Stimulated activated CD4-positive, alpha-beta T cell treated with anti-CD3 and anti-CD28 coated beads, Interleukin-12 subunit alpha, Interleukin-12 subunit beta, amount 100 ng/mL, for 4 hours (primary cell): ENCODE data around the gene ADCYAP1R1.

ENCODE experiments used
- DNase-seq: peaks from one replicate; pipeline ENCODE4 v3.0.0-alpha.2; 2020

ADCYAP1R1 gene

DNA sequence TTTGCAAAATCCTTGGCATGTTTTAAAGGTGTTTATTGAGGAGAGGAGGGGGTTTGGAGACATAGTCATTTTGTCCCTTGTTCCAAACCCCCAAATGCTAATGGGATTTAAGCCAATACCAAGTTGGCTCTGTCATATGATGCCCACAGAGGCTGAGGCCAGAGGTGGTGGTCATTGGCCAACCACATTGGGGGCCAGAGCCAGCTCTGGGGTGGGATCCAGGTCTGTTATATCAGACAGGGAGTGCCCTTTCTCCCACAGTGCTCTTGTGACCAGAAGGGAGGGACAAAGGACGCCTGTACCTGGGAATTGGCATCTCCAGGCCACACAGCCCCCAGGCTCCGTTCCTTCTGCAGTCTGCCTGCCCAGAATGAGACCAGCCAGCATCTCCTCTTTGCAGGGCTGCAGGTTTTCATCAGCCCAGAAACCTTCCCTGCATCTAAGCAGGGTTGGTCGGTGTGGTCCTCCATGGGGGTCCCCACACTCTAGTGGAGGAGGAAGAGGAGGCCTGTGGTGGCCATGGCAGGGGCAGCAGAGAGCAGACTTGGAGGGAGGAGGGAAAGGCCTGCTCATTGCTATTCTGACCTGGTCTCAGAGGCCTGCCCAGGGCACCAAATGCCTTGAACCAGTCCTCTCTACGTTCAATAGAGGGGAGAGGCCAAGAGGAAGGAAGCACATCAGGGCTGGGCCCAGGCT is 17.9 kb downstream of the ADCYAP1R1 start:
- DNase-seq = no peak

DNA sequence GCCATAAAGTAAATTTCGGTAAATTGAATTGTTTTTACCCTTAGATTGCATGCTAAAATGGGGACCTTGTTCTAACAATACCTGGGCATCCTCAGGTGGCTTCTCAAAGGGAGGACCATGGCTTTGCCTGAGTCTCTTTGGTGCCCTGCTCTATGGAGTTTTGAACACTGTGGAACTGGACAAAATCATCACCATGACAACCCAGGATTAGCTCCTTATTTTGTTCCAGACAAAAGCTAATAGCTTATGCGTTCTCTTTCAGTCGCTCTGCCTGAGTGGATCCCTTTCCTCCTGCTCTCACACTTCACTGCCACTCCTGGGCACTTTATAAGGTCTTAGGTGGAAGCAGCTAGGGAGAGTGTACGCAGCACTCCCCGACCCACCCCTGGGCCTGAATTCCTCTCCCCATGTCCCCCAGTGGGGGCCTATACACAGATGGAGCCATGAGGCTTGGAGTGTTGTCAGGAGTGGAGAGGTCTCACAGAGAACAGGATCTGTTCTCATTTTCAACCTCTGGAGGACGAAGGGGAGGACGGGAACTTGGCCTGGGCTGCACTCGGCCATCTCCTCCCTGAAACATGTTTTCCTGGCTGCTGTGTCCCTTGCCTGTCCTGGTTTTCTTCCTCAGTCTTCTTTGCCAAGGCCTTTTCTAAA is 19.0 kb downstream of the ADCYAP1R1 start:
- no peak for DNase-seq

DNA sequence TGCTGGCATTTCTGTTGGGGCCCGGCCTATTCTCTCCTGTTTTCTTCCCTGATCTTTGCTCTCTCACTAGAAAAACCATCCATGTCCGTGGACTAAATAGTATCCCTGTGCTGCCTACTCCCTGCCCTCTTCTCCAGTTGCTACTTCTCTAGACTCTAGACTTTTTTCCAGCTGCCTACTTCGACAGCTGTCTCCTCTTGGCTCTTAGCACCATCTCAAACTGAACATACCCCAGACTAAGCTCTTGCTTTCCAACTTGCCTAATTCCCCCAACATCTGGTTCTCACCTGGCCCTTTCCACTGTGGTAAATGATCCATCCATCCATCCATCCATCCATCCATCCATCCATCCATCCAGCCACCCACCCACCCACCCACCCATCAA is 19.5 kb downstream of the ADCYAP1R1 start:
- no peak for DNase-seq

DNA sequence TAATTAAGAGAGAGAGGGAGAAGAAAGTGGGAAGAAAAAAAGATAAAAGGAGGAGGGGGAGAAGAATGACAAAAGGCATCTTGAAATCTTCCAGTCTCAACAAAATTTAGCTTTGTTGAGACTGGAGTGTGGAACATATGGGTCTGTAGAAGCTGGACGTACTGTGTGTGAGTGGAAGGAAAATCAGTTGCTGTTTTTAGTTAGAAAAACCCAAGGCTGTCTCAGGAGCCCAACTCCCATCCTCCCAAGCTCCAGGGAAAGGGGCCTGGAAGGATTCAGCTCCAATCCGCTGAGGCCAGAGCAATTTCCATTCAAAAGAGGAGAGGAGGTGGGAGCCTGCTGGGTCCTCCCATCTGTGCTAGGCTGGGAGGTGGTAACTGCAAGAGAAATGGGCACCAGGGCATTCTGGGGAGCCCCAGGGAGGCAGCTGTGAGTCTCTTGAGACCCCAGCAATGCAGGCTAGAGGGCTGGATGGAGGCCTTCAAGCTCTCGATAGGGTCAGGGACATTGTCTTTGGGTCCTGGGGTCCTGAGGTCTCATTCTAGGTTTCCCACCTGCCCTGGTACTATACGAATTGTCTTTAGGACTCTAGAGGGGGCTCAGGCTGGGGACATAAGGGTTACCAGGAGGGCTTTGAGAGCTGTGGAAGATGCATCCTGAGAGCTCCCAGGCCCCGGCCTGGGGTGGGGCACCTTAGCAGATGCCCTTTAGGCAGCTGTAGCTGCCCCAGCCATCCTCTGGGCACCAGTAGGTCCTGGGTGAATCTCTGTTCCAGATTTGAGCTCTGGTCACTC is 21.4 kb downstream of the ADCYAP1R1 start:
- DNase-seq = no peak

DNA sequence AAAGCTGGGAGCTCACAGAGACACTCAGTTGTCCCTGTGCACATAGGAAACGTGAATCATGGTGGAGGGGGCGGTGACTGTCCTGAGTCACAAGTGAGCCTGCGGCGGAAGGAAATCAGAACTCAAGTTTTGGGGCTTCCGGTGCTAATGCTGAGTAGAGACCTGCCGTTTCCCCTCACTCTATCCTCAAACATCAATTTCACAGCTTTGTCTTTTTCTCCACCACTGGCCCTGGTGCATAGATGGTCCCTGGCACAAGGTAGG is 21.9 kb downstream of the ADCYAP1R1 start:
- no peak for DNase-seq

DNA sequence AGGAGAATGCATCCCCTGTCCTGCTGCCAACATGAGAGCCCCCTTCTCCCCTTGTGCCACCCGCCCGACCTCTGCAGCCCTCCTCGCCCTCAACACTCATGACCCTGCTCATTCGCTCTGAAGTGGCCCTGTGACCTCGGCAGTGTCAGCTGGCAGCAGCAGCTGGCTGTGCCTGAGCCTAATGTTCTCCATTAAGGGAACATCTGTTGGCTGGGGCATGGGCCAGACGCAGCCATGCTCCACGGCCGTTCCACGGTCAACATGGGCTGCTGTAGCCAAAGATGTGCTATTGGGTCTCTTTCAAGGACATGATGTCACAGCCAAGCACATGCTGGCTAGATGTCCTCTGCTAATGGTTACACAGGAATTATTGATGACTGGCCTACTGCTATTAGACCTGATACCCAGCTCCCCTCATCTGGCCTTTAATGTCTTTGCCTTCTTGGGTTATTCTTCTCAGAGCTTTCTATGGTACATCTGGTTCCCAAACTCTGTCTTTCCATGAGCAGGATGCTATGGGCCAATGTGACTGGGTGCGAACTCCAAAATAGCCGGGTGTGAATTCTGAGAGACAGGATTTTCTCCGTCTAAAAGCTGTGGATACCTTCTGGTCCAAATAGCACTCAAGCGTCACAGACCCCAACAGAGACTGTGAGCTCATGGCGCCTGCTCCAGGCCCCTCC is 22.4 kb downstream of the ADCYAP1R1 start:
- DNase-seq = no peak

DNA sequence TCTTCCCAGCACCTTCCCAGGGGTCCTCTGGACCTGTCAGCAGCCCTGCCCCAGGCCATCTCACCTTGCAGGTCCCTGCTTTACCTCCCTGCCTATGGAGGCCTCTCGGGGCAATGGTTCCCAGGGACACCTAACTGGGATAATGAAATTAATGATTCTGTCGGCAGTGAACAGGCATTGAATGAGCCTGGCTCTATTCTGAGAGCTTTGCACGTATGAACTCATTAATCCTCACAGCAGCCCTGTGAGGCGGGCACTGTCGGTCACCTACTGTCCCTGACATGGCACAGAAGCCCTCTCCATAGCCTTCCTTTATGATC is 22.9 kb downstream of the ADCYAP1R1 start:
- no peak for DNase-seq

DNA sequence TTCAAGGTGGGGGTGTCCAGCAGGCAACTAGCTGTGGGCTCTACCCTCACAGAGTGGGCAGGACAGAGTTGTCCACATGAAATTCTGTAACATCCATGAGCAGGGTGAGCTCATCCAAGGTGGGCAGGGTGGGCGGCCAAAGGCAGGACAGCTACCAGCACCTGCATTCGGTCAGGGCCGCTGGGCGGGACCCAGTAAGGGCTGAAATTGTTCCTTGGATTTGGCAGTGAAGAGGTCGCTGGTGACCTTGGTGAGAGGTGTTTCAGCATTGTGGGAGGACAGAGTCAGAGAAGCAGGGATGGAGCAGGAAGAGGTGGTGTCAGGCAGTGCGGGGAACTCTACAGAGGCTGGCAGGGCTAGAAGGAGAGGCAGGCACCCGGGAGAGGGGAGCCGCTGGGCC is 23.9 kb downstream of the ADCYAP1R1 start:
- no peak for DNase-seq

DNA sequence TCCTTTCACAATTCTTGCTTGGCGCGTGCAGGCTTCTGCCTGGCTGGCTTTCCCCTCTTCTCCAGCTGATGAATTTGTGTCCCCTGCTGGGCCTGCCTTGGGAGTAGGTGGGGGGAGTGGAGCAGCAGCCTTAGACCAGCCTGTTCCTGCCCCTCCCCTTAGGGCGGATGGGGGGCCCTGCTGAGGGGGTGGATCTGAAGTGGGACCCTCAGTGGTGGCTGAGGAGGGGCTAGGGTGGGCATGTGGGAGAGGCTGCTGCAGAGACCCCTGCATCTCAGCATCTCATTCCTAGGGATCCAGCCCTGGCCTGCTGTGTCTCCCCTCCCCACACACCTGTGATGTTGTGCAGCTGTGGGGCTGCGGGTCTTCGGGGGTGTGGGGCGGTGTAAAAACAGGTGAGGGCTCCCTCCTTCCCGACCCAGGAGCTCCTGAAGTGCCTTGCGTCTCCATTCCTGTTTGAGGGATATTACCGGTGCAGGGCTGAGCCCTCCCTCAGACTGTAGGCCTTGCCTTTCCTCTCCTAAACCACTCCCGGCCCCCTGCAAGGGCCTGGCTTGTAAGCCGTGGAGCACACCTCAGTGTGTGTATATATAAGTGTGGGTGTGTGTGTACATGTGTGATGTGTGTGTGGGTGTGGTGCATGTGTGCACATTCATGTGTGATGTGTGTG is 24.7 kb downstream of the ADCYAP1R1 start:
- no peak for DNase-seq

DNA sequence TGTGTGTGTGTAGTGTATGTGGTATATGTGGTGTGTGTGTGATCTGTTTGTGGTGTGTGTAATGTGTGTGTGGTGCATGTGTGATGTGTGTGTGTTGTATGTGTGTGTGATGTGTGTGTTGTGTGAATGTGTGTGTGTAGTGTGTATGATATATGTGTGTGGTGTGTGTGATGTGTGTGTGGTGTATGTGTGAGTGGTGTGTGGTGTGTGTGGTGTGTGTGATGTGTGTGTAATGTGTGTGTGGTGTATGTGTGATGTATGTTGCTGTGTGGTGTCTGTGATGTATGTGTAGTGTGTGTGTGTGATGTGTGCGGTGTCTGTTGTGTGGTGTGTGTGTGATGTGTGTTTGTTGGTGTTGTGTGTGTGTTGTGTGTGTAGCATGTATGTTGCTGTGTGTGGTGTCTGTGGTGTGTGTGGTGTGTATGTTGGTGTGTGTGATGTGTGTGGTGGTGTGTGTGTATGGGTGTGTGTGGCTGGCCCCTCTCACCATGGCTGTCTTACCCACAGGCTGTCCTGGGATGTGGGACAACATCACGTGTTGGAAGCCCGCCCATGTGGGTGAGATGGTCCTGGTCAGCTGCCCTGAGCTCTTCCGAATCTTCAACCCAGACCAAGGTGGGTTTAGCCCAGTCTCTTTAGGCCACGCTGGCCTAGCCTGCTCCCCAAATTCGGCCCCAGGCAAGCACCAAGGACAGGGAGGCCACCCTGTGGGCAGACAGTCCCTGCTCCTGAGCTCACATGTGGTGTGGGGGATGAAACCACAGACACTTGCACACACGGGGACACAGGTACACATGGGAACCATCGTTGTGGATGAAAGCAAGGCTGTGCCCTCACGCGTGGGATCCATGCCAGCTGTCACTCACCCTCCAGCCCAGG is 25.6 kb downstream of the ADCYAP1R1 start:
- DNase-seq = no peak

DNA sequence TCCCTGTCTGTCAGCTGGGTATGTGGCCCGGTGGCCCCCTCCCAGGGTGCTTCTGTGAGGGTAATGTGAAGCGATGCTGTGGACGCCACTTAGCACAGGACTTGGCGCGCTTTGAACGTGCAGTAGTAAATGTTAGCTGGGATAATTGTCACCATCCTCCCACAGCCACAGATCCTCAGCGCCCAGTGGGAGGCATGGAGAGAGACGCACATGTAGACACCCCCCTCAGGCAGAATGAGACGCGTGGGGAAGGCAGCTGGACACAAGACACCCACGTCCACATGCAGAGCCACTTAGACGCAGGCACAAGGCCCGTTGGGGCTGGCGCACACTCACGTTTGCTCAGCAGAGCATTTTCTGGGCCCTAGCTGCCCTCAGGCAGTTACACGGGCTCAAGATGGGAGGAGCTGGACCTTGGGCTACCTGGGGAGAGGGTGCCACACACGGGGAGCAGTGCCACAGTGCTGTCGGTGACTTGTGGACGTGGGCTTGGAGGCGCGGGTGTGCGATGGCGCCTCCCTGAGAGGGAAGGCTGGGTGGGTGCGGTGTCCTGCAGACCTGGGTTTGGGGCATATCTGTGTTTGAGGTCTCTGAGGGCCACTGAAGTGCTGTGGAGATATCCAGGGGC is 26.4 kb downstream of the ADCYAP1R1 start:
- no peak for DNase-seq

DNA sequence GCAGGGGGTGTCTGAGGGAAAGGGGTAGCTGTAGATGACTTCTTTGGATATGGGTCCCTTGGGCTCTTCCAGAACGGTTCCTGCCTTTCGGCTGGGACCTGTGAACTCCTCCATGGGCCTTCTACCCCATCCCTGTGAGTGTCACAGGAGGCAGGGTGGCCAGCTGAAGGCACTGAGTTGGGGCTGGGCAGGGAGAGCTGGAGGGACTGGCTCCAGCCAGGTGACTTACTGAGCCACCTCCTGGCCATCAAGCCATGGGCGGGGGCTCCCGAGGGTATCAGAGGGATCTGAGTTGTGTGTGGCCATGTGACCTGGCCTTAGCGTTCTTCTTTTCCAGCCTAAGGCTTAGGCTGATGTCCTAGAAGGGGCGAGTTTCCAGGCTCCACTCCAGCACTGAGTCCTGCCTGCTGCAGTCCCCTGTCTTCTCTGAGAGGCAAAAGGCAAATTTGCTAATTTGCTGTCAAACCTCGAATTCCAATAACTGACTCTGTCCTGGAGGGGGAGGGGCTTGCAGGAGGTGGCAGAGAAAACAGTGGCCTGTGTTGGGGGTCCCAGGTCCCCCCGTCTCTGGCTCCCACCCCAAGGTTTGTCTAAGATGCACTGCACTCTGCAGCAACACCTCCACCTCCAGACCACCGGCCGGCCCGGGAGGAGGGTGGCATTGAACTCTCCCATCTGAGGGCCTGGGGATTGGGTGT is 27.2 kb downstream of the ADCYAP1R1 start:
- DNase-seq = no peak

DNA sequence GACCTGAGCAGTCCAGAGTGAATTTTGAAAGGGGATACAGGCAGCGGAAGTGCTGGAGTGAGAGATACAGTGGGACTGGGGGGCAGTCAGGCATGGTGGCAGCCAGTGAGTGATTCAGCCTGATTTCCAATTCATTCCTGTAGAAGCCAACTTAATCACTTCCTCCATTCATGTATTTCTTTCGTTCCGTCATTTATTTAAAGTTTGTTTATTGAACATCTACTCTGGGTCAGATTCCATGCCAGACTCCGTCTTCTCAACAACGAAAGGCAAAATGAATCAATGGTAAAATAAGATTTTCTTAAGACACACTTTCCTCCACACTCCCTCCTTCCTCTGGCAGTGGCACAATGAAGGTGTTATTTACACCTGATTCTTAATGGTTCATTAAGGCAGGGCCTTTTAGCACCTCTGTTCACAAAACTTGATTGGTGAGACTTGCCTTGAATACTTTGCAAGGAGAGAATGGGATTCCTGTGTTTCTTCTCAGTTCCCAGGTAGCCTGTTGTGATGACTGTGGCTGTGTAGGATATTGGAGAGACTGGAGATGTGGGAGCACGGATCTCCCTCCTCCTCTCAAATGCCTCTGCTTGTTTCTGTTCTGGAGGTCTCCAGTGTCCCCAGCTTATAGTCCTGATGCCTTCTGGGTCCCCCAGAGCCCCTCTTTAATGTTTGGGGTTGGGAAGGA is 27.9 kb downstream of the ADCYAP1R1 start:
- DNase-seq = no peak

DNA sequence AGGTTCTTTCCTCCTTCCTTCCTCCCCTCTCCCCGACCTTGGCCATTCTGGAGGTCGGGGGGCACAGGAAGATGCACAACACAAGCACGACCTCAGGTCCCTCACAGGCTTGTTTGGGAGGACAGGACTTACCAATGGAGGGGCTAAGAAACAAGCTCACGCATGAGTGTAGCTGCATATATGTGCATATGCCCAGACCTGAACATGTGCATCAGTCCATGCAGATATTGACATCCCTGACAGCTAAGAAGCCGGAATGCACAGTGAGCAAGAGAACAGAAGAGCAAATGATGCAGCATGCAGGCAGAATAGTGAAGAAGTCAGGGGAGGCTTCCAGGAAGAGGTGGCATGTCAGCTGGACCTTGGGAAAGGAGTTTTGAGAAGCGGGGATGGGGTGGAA is 28.7 kb downstream of the ADCYAP1R1 start:
- DNase-seq = no peak

DNA sequence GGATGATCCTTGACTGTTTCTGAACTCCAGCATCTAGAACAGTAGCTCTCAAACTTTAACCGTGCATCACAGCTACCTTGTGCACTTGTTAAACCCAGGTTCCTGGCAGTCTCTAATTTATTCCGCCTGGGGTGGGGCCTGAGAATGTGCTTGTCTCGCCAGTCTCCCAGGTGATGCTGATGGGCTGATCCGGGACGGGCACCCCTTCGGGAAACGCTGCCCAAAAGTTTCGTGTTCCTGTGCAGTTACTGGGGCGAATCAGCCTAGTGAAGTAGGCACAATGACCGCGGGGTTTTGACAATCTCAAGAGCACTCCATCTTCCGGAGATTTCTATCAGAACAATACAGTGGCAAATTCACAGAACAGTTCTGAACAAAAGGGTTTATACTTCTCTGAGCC is 29.9 kb downstream of the ADCYAP1R1 start:
- no peak for DNase-seq

DNA sequence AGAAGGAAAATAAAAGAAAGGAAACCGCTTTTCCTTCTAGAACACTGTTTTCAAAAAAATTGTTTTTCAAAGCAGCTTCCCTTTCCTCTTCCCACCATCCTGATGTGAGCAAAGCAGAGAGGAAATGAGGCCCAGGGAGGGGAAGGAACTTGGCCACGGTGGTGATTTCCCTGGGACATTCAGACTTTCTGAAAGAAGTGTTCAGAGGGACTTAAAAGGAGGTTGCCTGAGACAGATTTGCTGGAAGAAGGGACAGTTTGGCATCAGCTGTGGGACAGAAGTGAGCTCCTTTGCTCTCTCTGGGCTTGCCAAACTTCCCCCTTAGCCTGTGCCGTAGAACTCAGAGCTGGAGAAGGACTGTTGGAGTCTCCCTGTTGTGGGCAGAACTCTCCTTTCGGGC is 30.3 kb downstream of the ADCYAP1R1 start:
- no peak for DNase-seq

DNA sequence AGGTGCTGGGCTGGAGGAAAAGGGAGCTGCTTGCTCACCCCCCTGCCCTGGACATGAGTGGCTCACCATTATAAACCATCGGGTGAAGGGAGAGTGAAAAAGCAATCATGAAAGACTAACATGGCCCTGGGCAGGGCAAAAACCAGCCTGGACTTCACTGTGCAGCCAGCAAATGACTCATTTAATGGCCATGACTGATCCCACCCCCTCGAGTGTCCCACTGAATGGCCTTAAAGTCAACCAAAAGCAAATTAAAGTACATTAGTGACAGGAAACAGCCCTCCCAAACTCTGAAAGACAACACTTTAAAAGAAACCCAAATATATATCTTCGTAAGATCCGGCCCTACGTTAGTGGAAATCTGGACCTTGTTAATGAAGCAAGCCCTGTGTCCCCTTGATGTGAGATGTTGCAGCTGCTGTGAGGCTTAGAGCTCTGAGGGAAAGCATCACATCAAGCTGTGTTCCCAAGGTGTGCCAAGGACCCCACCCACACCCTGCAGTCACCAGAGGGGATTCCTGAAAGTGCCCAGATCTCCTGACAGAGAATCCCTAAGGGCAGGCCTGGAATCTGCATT is 31.2 kb downstream of the ADCYAP1R1 start:
- DNase-seq = no peak

DNA sequence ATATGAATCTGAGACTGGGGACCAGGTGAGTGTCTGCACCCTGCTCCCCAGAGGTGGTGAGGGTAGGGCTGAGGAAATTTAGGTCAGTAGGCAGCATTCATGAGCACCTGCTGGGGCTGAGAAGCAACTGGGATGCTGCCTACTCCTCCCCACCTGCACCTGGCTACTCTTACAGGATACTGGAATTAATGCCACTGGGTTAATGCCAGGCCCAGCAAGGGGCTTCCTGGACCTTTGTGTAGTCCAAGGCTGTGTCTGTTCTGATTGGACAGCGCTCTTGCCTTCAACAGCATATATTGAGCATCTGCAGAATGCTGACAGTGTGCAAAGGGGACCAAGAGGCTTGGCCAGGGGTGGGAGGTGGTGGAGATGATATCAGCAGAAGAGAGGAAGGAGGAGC is 32.1 kb downstream of the ADCYAP1R1 start:
- no peak for DNase-seq

DNA sequence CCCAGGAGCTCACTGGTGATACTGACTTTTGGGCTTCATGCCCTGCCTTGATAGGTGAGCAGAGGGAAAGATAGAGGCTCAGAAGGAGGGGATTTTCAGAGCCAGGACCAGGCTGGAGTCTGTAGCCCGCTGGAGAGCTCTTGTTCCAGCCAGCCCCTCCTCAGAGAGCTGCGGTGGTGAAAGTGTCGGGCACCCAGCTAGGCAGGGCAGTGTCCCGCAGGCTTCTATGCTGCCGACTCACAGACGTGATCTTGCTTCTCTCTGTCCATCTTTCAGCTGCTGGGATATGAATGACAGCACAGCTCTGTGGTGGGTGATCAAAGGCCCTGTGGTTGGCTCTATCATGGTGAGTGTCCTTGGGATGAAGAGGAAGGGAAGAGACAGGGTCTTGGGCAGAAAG is 35.2 kb downstream of the ADCYAP1R1 start:
- no peak for DNase-seq

DNA sequence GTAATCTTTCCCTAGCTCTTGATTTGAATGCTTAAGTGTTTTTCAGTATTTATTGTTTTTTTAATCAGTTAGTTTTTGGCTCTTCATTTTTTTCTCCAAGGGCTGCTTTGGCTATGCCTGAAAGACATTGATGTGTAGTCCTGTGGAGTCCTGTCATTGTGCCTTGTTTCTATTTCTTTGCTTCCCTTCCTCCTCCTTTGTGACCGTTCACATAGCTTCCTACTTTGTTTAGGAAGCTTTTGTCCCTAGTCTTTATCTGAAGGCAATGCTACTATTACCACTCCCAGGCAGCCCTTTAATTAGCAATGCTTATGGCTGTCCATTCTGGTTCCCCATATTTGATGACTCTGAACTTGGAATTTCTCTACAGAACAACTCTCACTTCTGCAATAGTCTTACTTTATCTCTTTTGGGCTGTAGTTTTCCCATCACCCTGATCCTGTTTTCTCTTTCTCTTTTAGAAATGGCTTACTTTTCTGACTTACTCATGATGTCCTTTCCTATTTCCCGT is 39.9 kb downstream of the ADCYAP1R1 start:
- DNase-seq = no peak
